A549 (cell line): ENCODE measurements around the gene RALBP1. TPM values are rescaled to one million over a fixed set of nuclear protein-coding genes. Genes with fewer than 3 reads are reported as not detected.

ENCODE experiments used
- ATAC-seq, 2 experiments: fragments of 200-7000 bp in 1 of 2; fragments of >200 bp in 1 of 2; cut with Nextera tagmentation in 1 of 2; cut with Tn5 transposase in 1 of 2; 3 replicates each; pipeline versions ENCODE4 v1.8.0 to v1.9.1; 2018 to 2020; ENCODE audit warnings: mild to moderate bottlenecking in 1 of 2, moderate library complexity in 1 of 2
- CTCF ChIA-PET: fragments of 300-600 bp; sonication (Branson Sonifier 250); formaldehyde crosslinking; extraction: SDS; loops from one replicate; lab custom pipeline; 2021; ENCODE audit warnings: antibody characterized with exemption, inconsistent platforms; lab: Yijun Ruan, JAX
- POLR2A ChIA-PET: fragments of 350-600 bp; formaldehyde crosslinking; extraction: SDS; loops from one replicate; lab custom pipeline; 2021; ENCODE audit warnings: antibody characterized with exemption, inconsistent platforms; lab: Yijun Ruan, JAX
- DNase-seq, 2 experiments: peaks; one replicate each; pipeline versions ENCODE4 v3.0.0 to v3.0.0-alpha.2; 2011 to 2016; ENCODE audit warnings: low read depth in 1 of 2, low spot score in 1 of 2
- FAIRE-seq: peaks from 2 replicates; lab custom pipeline; 2011; peaks lifted over from hg19 to GRCh38; lab: Jason Lieb, UNC
- H3K27ac ChIP-seq, 2 experiments: fragments of >200 bp; sonication (Bioruptor Twin); formaldehyde crosslinking; 3 replicates each; pipeline ENCODE4 v1.5.1; 2016 to 2017
- H3K4me1 ChIP-seq: fragments of >200 bp; sonication (Bioruptor Twin); formaldehyde crosslinking; 3 replicates; pipeline ENCODE4 v1.6.1; 2016
- H3K4me2 ChIP-seq: fragments of >200 bp; sonication (Bioruptor Twin); formaldehyde crosslinking; 3 replicates; pipeline ENCODE4 v1.6.1; 2016
- H3K4me3 ChIP-seq: fragments of >200 bp; sonication (Bioruptor Twin); formaldehyde crosslinking; 3 replicates; pipeline ENCODE4 v1.5.1; 2016
- H3K9me3 ChIP-seq: fragments of >200 bp; sonication (Bioruptor Twin); formaldehyde crosslinking; 3 replicates; pipeline ENCODE4 v1.6.1; 2016
- BHLHE40 ChIP-seq: IDR thresholded peaks from 2 replicates; pipeline ENCODE4 v1.6.1; 2012; ENCODE audit warnings: low read depth, low read length, inconsistent platforms
- CBX2 ChIP-seq: fragments of 200-600 bp; sonication (generic); IDR thresholded peaks from 2 replicates; pipeline ENCODE4 v1.6.1; 2016; ENCODE audit warnings: low read depth, mild to moderate bottlenecking, borderline replicate concordance
- CEBPB ChIP-seq, 2 experiments: fragments of >200 bp in 1 of 2; sonication (Bioruptor Twin) in 1 of 2; formaldehyde crosslinking in 1 of 2; IDR thresholded peaks; 2 replicates each; pipeline ENCODE4 v1.6.1; 2012 to 2016
- CTCF ChIP-seq: fragments of >200 bp; sonication (Bioruptor Twin); formaldehyde crosslinking; IDR thresholded peaks from 3 replicates; pipeline ENCODE4 v1.5.1; 2016
- E2F6 ChIP-seq: IDR thresholded peaks from 2 replicates; pipeline ENCODE4 v1.6.1; 2012; ENCODE audit warnings: low read depth, borderline replicate concordance
- EP300 ChIP-seq, 2 experiments: fragments of >200 bp; sonication (Bioruptor Twin); formaldehyde crosslinking; IDR thresholded peaks; 2 replicates in 1 of 2; 3 replicates in 1 of 2; pipeline ENCODE4 v1.6.1; 2016 to 2017
- ESRRA ChIP-seq: fragments of 150-350 bp; IDR thresholded peaks from 2 replicates; pipeline ENCODE4 v1.6.1; 2014; ENCODE audit warnings: mild to moderate bottlenecking, low read length, borderline replicate concordance
- FOXS1 ChIP-seq: fragments of 250-450 bp; sonication (Bioruptor Pico); IDR thresholded peaks from 2 replicates; pipeline ENCODE4 v1.5.0; 2020; ENCODE audit warnings: mild to moderate bottlenecking, moderate library complexity
- GATA3 ChIP-seq: IDR thresholded peaks from 2 replicates; pipeline ENCODE4 v1.6.1; 2012; ENCODE audit warnings: borderline replicate concordance
- HES2 ChIP-seq: fragments of >200 bp; sonication (Bioruptor Twin); formaldehyde crosslinking; IDR thresholded peaks from 2 replicates; pipeline ENCODE4 v1.6.1; 2016
- HEYL ChIP-seq: fragments of 250-450 bp; sonication (Bioruptor Pico); IDR thresholded peaks from 2 replicates; pipeline ENCODE4 v1.8.0; 2021; ENCODE audit warnings: mild to moderate bottlenecking, moderate library complexity
- HOXB13 ChIP-seq: fragments of 250-450 bp; sonication (Bioruptor Pico); IDR thresholded peaks from 2 replicates; pipeline ENCODE4 v1.5.0; 2020; ENCODE audit warnings: low read depth, mild to moderate bottlenecking, moderate library complexity
- KDM5A ChIP-seq: fragments of 200-600 bp; sonication (generic); IDR thresholded peaks from 2 replicates; pipeline ENCODE4 v1.6.1; 2016; ENCODE audit warnings: antibody characterized with exemption, mild to moderate bottlenecking
- MAX ChIP-seq: IDR thresholded peaks from 2 replicates; pipeline ENCODE4 v1.6.1; 2012
- MYC ChIP-seq: IDR thresholded peaks from 2 replicates; pipeline ENCODE4 v1.6.1; 2012; ENCODE audit warnings: mild to moderate bottlenecking, inconsistent platforms, low read length, improper control_type of control experiment, borderline replicate concordance
- NR3C1 ChIP-seq: fragments of >200 bp; sonication (Bioruptor Twin); formaldehyde crosslinking; IDR thresholded peaks from 3 replicates; pipeline ENCODE4 v1.6.1; 2017
- POLR2A ChIP-seq: IDR thresholded peaks from 2 replicates; pipeline ENCODE4 v1.6.1; 2012; ENCODE audit warnings: mild to moderate bottlenecking, low read length
- RAD21 ChIP-seq, 2 experiments: fragments of >200 bp in 1 of 2; sonication (Bioruptor Twin) in 1 of 2; formaldehyde crosslinking in 1 of 2; IDR thresholded peaks in 1 of 2; conservative IDR thresholded peaks in 1 of 2; 2 replicates in 1 of 2; 3 replicates in 1 of 2; pipeline ENCODE4 v1.6.1; 2012 to 2018; ENCODE audit warnings: inconsistent platforms in 1 of 2
- RCOR1 ChIP-seq: fragments of 150-350 bp; IDR thresholded peaks from 2 replicates; pipeline ENCODE4 v1.6.1; 2014; ENCODE audit warnings: antibody characterized with exemption, low read length, low read depth
- RFX5 ChIP-seq: fragments of 450-650 bp; IDR thresholded peaks from 2 replicates; pipeline ENCODE4 v1.7.1; 2014; ENCODE audit warnings: antibody characterized with exemption, mild to moderate bottlenecking, moderate library complexity
- SMC3 ChIP-seq: fragments of >200 bp; sonication (Bioruptor Twin); formaldehyde crosslinking; IDR thresholded peaks from 3 replicates; pipeline ENCODE4 v1.6.1; 2018; ENCODE audit warnings: inconsistent platforms
- TFCP2L1 ChIP-seq: fragments of 250-450 bp; sonication (Bioruptor Pico); IDR thresholded peaks from 2 replicates; pipeline ENCODE4 v1.5.0; 2021; ENCODE audit warnings: mild to moderate bottlenecking
- TP53 ChIP-seq: fragments of 250-450 bp; sonication (Bioruptor Pico); IDR thresholded peaks from 2 replicates; pipeline ENCODE4 v1.5.0; 2021; ENCODE audit warnings: mild to moderate bottlenecking, moderate library complexity
- USF2 ChIP-seq: fragments of 450-650 bp; IDR thresholded peaks from 2 replicates; pipeline ENCODE4 v1.6.1; 2014; ENCODE audit warnings: antibody characterized with exemption
- ZC3H11A ChIP-seq: fragments of 450-650 bp; IDR thresholded peaks from 2 replicates; pipeline ENCODE4 v1.6.1; 2014; ENCODE audit warnings: antibody characterized with exemption, mild to moderate bottlenecking
- ZNF302 ChIP-seq: fragments of 250-450 bp; sonication (Bioruptor Pico); IDR thresholded peaks from 2 replicates; pipeline ENCODE4 v1.9.0; 2021; ENCODE audit warnings: inconsistent platforms, mild to moderate bottlenecking, moderate library complexity
- ZSCAN20 ChIP-seq: fragments of 250-450 bp; sonication (Bioruptor Pico); IDR thresholded peaks from 2 replicates; pipeline ENCODE4 v1.8.0; 2022; ENCODE audit warnings: mild to moderate bottlenecking, moderate library complexity
- WGBS: methylation state at CpG from one replicate; pipeline ENCODE4 v1.1.6; 2017; ENCODE audit errors: missing lambda C conversion rate; 5-methylcytosine and 5-hydroxymethylcytosine counted together
- polyA plus RNA-seq, 4 experiments: library from polyadenylated mRNA; depleted of rRNA in 3 of 4; stranded (reverse); fragments of >200 nt; fragmentation: RNase III in 1 of 4; extraction: RNeasy Plus Mini Kit Qiagen cat#74134 plus additional on column Dnase treatment in 1 of 4; gene quantifications; 2 replicates in 3 of 4; 3 replicates in 1 of 4; pipeline ENCODE4 v1.2.3, GENCODE V29; 2011 to 2017

The RALBP1 gene
- polyA plus RNA-seq, 2 of the 4 experiments (the other 2 are of a cell fraction): 35.6 to 38.2 TPM

GRCh38 chr18:9575558-9575957 lies 100.2 kb downstream of the RALBP1 start:
- peak; percentile 97 for ATAC-seq
- H3K27ac ChIP-seq: peak overlapping the region; percentile 12 to 64; a peak in 3 of 6 replicates
- WGBS: 1% methylated on average over 5 of the region's 5 CpGs
- ChIA-PET CTCF (interaction anchor here (0.5 to 5.0 kb wide), 41 partner anchors 9 to 388 kb away, joined by 3 to 43 read pairs (median 4); no protein-coding TSS in a partner anchor), POLR2A (interaction anchor here (0.6 kb wide), 1 partner anchor 98 kb away, joined by 8 read pairs; no protein-coding TSS in a partner anchor)
- H3K9me3 ChIP-seq: no peaks in the 10 kb centered on the region
- H3K4me2 ChIP-seq: peak overlapping the region; percentile 67
- H3K4me3 ChIP-seq: no peak overlapping the region
- FAIRE-seq: peak; percentile 72
- DNase-seq: peak; percentile 44 to 95
- TF ChIP-seq USF2 (no peak), TFCP2L1 (CRISPR knock-in tag) (no peak), GATA3 (no peak), MAX (peak; percentile 34; the same call in 1 of the 2 replicates), CTCF (peak; percentile 64), MYC (no peak), POLR2A (no peak), RAD21 (conservative IDR thresholded peaks at IDR 0.05 in 1 of 2, IDR thresholded peaks at IDR 0.05 in 1 of 2) (peak; percentile 82 to 90), CEBPB (IDR thresholded peaks at IDR 0.05) (peak in 1 of 2 experiments; percentile 58; a peak in 2 of 4 replicates), ZSCAN20 (no peak), SMC3 (peak; percentile 84)
- peaks cover 28% of the 10 kb centered on the region for H3K4me1 ChIP-seq

- Histone ChIP-seq H3K4me3 (no peak overlapping the region), H3K4me1 (peaks cover 25% of the 10 kb centered on the region), H3K4me2 (no peak overlapping the region), H3K27ac (no peak overlapping the region), H3K9me3 (no peaks in the 10 kb centered on the region)
- 86% methylated on average over 9 of the region's 9 CpGs for WGBS
- ATAC-seq (peak in 1 of 2 experiments; percentile 26; a peak in 1 of 6 replicates), FAIRE-seq (no peak), DNase-seq (peak in 1 of 2 experiments; percentile 9)
- ChIA-PET POLR2A (no interaction called here), CTCF (interaction anchor here (0.8 to 5.0 kb wide), 4 partner anchors 35 to 195 kb away, joined by 3 to 43 read pairs (median 4); no protein-coding TSS in a partner anchor)
- no peak for TF ChIP-seq BHLHE40
- TF ChIP-seq HOXB13 (CRISPR knock-in tag): no peak
- no peak for TF ChIP-seq HEYL (CRISPR knock-in tag)
- no peak for TF ChIP-seq ZNF302 (CRISPR knock-in tag)
- no peak for TF ChIP-seq NR3C1
- TF ChIP-seq EP300 (IDR thresholded peaks at IDR 0.05): no peak
- no peak for TF ChIP-seq CEBPB (IDR thresholded peaks at IDR 0.05)
- TF ChIP-seq FOXS1 (CRISPR knock-in tag): no peak
Observed at GRCh38 chr18:9577361-9577760, 102.0 kb downstream of the RALBP1 start.

GRCh38 chr18:9578306-9578705 lies 103.0 kb downstream of the RALBP1 start:
- ATAC-seq (no peak), FAIRE-seq (no peak), DNase-seq (no peak)
- no peak overlapping the region for H3K4me3 ChIP-seq
- peaks cover 25% of the 10 kb centered on the region for H3K4me1 ChIP-seq
- peak overlapping the region in 1 of 2 experiments; percentile 56; a peak in 1 of 6 replicates for H3K27ac ChIP-seq
- CTCF ChIA-PET: interaction anchor here (1.4 kb wide), 1 partner anchor 9 kb away, joined by 4 read pairs; no protein-coding TSS in a partner anchor
- TF ChIP-seq RCOR1 (no peak), RFX5 (no peak), ZSCAN20 (no peak), CBX2 (no peak), HES2 (no peak), E2F6 (no peak), TP53 (no peak), ESRRA (no peak), KDM5A (no peak), EP300 (IDR thresholded peaks at IDR 0.05) (no peak), ZC3H11A (no peak)
- POLR2A ChIA-PET: no interaction called here
- no peaks in the 10 kb centered on the region for H3K9me3 ChIP-seq
- no peak overlapping the region for H3K4me2 ChIP-seq
